IMR-90 (cell line): ENCODE measurements around the gene NXPH4. TPM values are rescaled to one million over a fixed set of nuclear protein-coding genes. Genes with fewer than 3 reads are reported as not detected.

ENCODE experiments used
- ATAC-seq: fragments of 200-7000 bp; cut with Tn5 transposase; 2 replicates; pipeline ENCODE4 v1.9.1; 2020; ENCODE audit warnings: low read depth, mild to moderate bottlenecking, moderate library complexity
- BruUV-seq: library from RNA; stranded (reverse); fragments of 400-500 nt; replicated peaks from 2 replicates; lab custom pipeline; 2021; lab: Mats Ljungman, UMichigan
- CTCF ChIA-PET: fragments of 300-600 bp; formaldehyde crosslinking; extraction: SDS; loops from one replicate; lab custom pipeline; 2021; ENCODE audit warnings: antibody characterized with exemption; lab: Yijun Ruan, JAX
- POLR2A ChIA-PET: fragments of 300-600 bp; sonication (Branson Sonifier 250); formaldehyde crosslinking; loops from one replicate; lab custom pipeline; 2022; ENCODE audit warnings: antibody characterized with exemption; ENCODE audit not compliant: unreplicated experiment; lab: Charles Lee
- DNase-seq: peaks from one replicate; pipeline ENCODE4 v3.0.0; 2013
- H2AFZ ChIP-seq: replicated peaks from 2 replicates; pipeline ENCODE3; 2013; ENCODE audit warnings: low read length, mild to moderate bottlenecking; ENCODE audit not compliant: poor library complexity
- H2AK5ac ChIP-seq: 2 replicates; pipeline ENCODE4 v1.6.1; 2013; ENCODE audit warnings: low read depth, low read length, inconsistent platforms
- H2AK9ac ChIP-seq: replicated peaks from 2 replicates; pipeline ENCODE3; 2013; ENCODE audit warnings: mild to moderate bottlenecking, low read depth, low read length, moderate library complexity; ENCODE audit not compliant: poor library complexity
- H2BK120ac ChIP-seq: 2 replicates; pipeline ENCODE4 v1.6.1; 2013; ENCODE audit warnings: low read depth, low read length, inconsistent platforms
- H2BK15ac ChIP-seq: 3 replicates; pipeline ENCODE4 v1.6.1; 2013; ENCODE audit warnings: low read depth, low read length, inconsistent platforms
- H2BK20ac ChIP-seq: 2 replicates; pipeline ENCODE4 v1.6.1; 2013; ENCODE audit warnings: low read depth, mild to moderate bottlenecking, inconsistent platforms, low read length, moderate library complexity
- H2BK5ac ChIP-seq: 2 replicates; pipeline ENCODE4 v1.6.1; 2013; ENCODE audit warnings: mild to moderate bottlenecking, low read depth, low read length, inconsistent platforms; ENCODE audit not compliant: poor library complexity, severe bottlenecking
- H3K14ac ChIP-seq: replicated peaks from 2 replicates; pipeline ENCODE4 v1.6.1; 2013; ENCODE audit warnings: low read depth, low read length, inconsistent platforms
- H3K18ac ChIP-seq: 2 replicates; pipeline ENCODE4 v1.6.1; 2013; ENCODE audit warnings: low read depth, low read length, control low read depth
- H3K23ac ChIP-seq: 2 replicates; pipeline ENCODE4 v1.6.1; 2013; ENCODE audit warnings: low read depth, low read length, inconsistent platforms
- H3K27ac ChIP-seq: 2 replicates; pipeline ENCODE4 v1.5.1; 2013; ENCODE audit warnings: mild to moderate bottlenecking, control low read depth, low read length; ENCODE audit not compliant: insufficient read depth
- H3K27me3 ChIP-seq: 2 replicates; pipeline ENCODE4 v1.6.1; 2013; ENCODE audit warnings: low read length; ENCODE audit not compliant: control insufficient read depth, insufficient read depth
- H3K36me3 ChIP-seq: 2 replicates; pipeline ENCODE4 v1.6.1; 2013; ENCODE audit warnings: low read length, mixed read lengths; ENCODE audit not compliant: control insufficient read depth, insufficient read depth
- H3K4ac ChIP-seq: 2 replicates; pipeline ENCODE4 v1.6.1; 2013; ENCODE audit warnings: low read depth, low read length, inconsistent platforms
- H3K4me1 ChIP-seq: 2 replicates; pipeline ENCODE4 v1.6.1; 2013; ENCODE audit warnings: low read length, mixed read lengths; ENCODE audit not compliant: control insufficient read depth, insufficient read depth
- H3K4me2 ChIP-seq: 2 replicates; pipeline ENCODE4 v1.6.1; 2013; ENCODE audit warnings: low read depth, mild to moderate bottlenecking, control low read depth, low read length, moderate library complexity
- H3K4me3 ChIP-seq: 2 replicates; pipeline ENCODE4 v1.5.1; 2013; ENCODE audit warnings: low read depth, mild to moderate bottlenecking, control low read depth, low read length, moderate library complexity; ENCODE audit not compliant: insufficient read depth
- H3K56ac ChIP-seq: 2 replicates; pipeline ENCODE4 v1.6.1; 2013; ENCODE audit warnings: low read length, inconsistent platforms; ENCODE audit not compliant: insufficient read depth; ENCODE audit errors: extremely low read depth
- H3K79me1 ChIP-seq, 2 experiments: 2 replicates each; pipeline ENCODE4 v1.6.1; 2013; ENCODE audit warnings: low read length in 2 of 2, inconsistent platforms in 1 of 2, low read depth in 1 of 2
- H3K9ac ChIP-seq: 2 replicates; pipeline ENCODE4 v1.6.1; 2013; ENCODE audit warnings: low read depth, low read length, control low read depth
- H3K9me1 ChIP-seq: 2 replicates; pipeline ENCODE4 v1.6.1; 2013; ENCODE audit warnings: low read length, inconsistent platforms; ENCODE audit not compliant: insufficient read depth
- H3K9me3 ChIP-seq: 2 replicates; pipeline ENCODE4 v1.6.1; 2013; ENCODE audit warnings: low read length; ENCODE audit not compliant: control insufficient read depth, insufficient read depth
- H4K20me1 ChIP-seq: 2 replicates; pipeline ENCODE4 v1.6.1; 2013; ENCODE audit warnings: low read length, inconsistent platforms; ENCODE audit not compliant: insufficient read depth
- H4K5ac ChIP-seq: 2 replicates; pipeline ENCODE4 v1.6.1; 2013; ENCODE audit warnings: mild to moderate bottlenecking, low read depth, low read length, control low read depth
- H4K8ac ChIP-seq, 2 experiments: 2 replicates each; pipeline ENCODE4 v1.6.1; 2013; ENCODE audit warnings: low read depth in 2 of 2, low read length in 2 of 2, control low read depth in 1 of 2, inconsistent platforms in 1 of 2
- H4K91ac ChIP-seq: 2 replicates; pipeline ENCODE4 v1.6.1; 2013; ENCODE audit warnings: low read depth, low read length, inconsistent platforms; ENCODE audit not compliant: insufficient read depth
- CEBPB ChIP-seq: IDR thresholded peaks from 2 replicates; pipeline ENCODE4 v1.6.1; 2012; ENCODE audit warnings: low read depth, low read length, improper control_type of control experiment
- CHD1 ChIP-seq: IDR thresholded peaks from 2 replicates; pipeline ENCODE4 v1.6.1; 2012; ENCODE audit warnings: low read depth, low read length, improper control_type of control experiment
- FOS ChIP-seq: fragments of 150-350 bp; IDR thresholded peaks from 2 replicates; pipeline ENCODE4 v1.6.1; 2016; ENCODE audit warnings: low read depth, low read length
- MAFK ChIP-seq: IDR thresholded peaks from 2 replicates; pipeline ENCODE4 v1.6.1; 2012; ENCODE audit warnings: low read depth, low read length, improper control_type of control experiment
- MXI1 ChIP-seq: IDR thresholded peaks from 2 replicates; pipeline ENCODE4 v1.6.1; 2012; ENCODE audit warnings: low read depth, mild to moderate bottlenecking, low read length, moderate library complexity, borderline replicate concordance
- NFE2L2 ChIP-seq: fragments of 150-350 bp; IDR thresholded peaks from 2 replicates; pipeline ENCODE4 v1.6.1; 2016; ENCODE audit warnings: low read depth, mild to moderate bottlenecking, low read length
- RCOR1 ChIP-seq: IDR thresholded peaks from 2 replicates; pipeline ENCODE4 v1.6.1; 2012; ENCODE audit warnings: mild to moderate bottlenecking, low read length, improper control_type of control experiment; ENCODE audit not compliant: insufficient replicate concordance
- WGBS, 2 experiments: methylation state at CpG; one replicate each; pipeline versions ENCODE4 v1.1.5 to v1.1.7; 2013; ENCODE audit warnings: missing lambda C conversion rate in 2 of 2; ENCODE audit not compliant: insufficient read length in 1 of 2; ENCODE audit errors: extremely low coverage in 2 of 2; 5-methylcytosine and 5-hydroxymethylcytosine counted together
- dilution Hi-C: fragments of 300-500 bp; cut with HindIII; formaldehyde crosslinking; loops from one replicate; pipeline ENCODE4 v1.14.3; 2018; ENCODE audit warnings: low sequenced_read_pairs; ENCODE audit not compliant: unreplicated experiment
- in situ Hi-C: fragments of 300-500 bp; cut with MboI; formaldehyde crosslinking; loops from 3 replicates; pipeline ENCODE4 v1.14.3; 2019; ENCODE audit warnings: low sequenced_read_pairs, inconsistent platforms, mixed read lengths
- intact Hi-C: fragments of 100-400 bp; cut with micrococcal nuclease; formaldehyde crosslinking; loops from 2 replicates; pipeline ENCODE4 v1.10.0; 2022
- polyA plus RNA-seq, 3 experiments: library from polyadenylated mRNA; depleted of rRNA; stranded (reverse); fragments of >200 nt; gene quantifications; 2 replicates each; pipeline ENCODE4 v1.2.3, GENCODE V29; 2012; ENCODE audit warnings: low replicate concordance in 1 of 3
- total RNA-seq: library from RNA; depleted of rRNA; stranded (reverse); fragments of >200 nt; gene quantifications from 2 replicates; pipeline ENCODE4 v1.2.3, GENCODE V29; 2012
- TF ChIP-seq, protein P1 (sequence below): fragments of 150-350 bp; IDR thresholded peaks from 2 replicates; pipeline ENCODE4 v1.6.1; 2017; ENCODE audit warnings: mild to moderate bottlenecking, antibody characterized with exemption, low read length, low read depth
- TF ChIP-seq, protein P2 (sequence below): conservative IDR thresholded peaks from 2 replicates; pipeline ENCODE4 v1.5.1; 2012; ENCODE audit warnings: mild to moderate bottlenecking, low read depth, low read length, improper control_type of control experiment

The NXPH4 gene
- total and polyA plus RNA-seq, 2 of the 4 experiments (the other 2 are of a cell fraction), result 0.36 to 3.8 TPM

DNA sequence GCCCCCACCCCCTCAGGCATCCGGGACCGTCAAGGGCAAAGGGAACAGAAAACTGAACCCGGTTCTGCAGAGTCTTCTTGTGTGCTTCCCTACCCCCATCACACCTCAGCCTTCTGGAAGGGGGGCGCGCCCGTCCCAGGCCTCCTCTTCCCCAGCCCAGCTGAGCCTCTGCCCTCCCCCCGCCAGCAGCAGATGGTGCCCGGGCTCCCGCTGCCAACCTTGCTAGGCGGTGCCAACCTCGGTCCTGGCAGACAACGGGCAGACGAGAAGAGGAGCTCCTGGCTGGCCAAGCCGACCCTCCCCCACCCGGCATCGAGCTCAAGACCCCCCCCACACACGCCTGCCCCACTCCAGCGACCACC lies 25.7 kb downstream of the NXPH4 start:
- Histone ChIP-seq H3K36me3 (no peaks in the 10 kb centered on the region), H2AK5ac (no peak overlapping the region), H2BK15ac (no peak overlapping the region), H4K20me1 (peaks cover 35% of the 10 kb centered on the region; the same call in 1 of the 2 replicates), H3K14ac (no peak overlapping the region), H2AK9ac (no peak overlapping the region), H3K4me3 (no peak overlapping the region), H3K23ac (no peak overlapping the region), H3K4me1 (peaks cover 17% of the 10 kb centered on the region), H4K5ac (no peak overlapping the region), H3K27ac (no peak overlapping the region), H3K4ac (no peak overlapping the region), H4K8ac (no peak overlapping the region), H3K4me2 (no peak overlapping the region; the same call in 1 of the 2 replicates), H3K9me1 (0 out of 2 replicates have a peak, but pooled peaks cover 7% of the 10 kb centered on the region), H3K79me1 (peaks cover 0 to 10% of the 10 kb centered on the region in 2 experiments; a peak in 1 of 4 replicates), H2BK20ac (no peak overlapping the region), H3K27me3 (peaks cover 6% of the 10 kb centered on the region; the same call in 1 of the 2 replicates), H3K9me3 (no peaks in the 10 kb centered on the region), H2BK5ac (no peak overlapping the region), H2BK120ac (no peak overlapping the region), H4K91ac (no peak overlapping the region), H3K18ac (no peak overlapping the region), H3K9ac (no peak overlapping the region), H3K56ac (no peak overlapping the region), H2AFZ (no peak overlapping the region)
- in situ Hi-C loops, result no loop called here
- no peak for TF ChIP-seq CHD1
- no peak for TF ChIP-seq MXI1
- TF ChIP-seq, protein P1, sequence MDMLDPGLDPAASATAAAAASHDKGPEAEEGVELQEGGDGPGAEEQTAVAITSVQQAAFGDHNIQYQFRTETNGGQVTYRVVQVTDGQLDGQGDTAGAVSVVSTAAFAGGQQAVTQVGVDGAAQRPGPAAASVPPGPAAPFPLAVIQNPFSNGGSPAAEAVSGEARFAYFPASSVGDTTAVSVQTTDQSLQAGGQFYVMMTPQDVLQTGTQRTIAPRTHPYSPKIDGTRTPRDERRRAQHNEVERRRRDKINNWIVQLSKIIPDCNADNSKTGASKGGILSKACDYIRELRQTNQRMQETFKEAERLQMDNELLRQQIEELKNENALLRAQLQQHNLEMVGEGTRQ, result no peak
- TF ChIP-seq, protein P2, sequence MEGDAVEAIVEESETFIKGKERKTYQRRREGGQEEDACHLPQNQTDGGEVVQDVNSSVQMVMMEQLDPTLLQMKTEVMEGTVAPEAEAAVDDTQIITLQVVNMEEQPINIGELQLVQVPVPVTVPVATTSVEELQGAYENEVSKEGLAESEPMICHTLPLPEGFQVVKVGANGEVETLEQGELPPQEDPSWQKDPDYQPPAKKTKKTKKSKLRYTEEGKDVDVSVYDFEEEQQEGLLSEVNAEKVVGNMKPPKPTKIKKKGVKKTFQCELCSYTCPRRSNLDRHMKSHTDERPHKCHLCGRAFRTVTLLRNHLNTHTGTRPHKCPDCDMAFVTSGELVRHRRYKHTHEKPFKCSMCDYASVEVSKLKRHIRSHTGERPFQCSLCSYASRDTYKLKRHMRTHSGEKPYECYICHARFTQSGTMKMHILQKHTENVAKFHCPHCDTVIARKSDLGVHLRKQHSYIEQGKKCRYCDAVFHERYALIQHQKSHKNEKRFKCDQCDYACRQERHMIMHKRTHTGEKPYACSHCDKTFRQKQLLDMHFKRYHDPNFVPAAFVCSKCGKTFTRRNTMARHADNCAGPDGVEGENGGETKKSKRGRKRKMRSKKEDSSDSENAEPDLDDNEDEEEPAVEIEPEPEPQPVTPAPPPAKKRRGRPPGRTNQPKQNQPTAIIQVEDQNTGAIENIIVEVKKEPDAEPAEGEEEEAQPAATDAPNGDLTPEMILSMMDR, result no peak
- no peak for TF ChIP-seq NFE2L2
- no peak for TF ChIP-seq FOS
- TF ChIP-seq CEBPB, result no peak
- TF ChIP-seq RCOR1, result no peak
- TF ChIP-seq MAFK, result no peak
- CTCF ChIA-PET, result interaction anchor here (0.6 to 5.8 kb wide), 8 partner anchors 12 to 515 kb away, joined by 3 to 47 read pairs (median 4); partner anchors contain the start of gene SHMT2
- DNase-seq (no peak), ATAC-seq (no peak)
- BruUV-seq, result no TSS peak
- 0% methylated on average over 1 of the region's 18 CpGs; no CpG with 5 or more reads in 1 of the 2 experiments for WGBS, 2 experiments
- POLR2A ChIA-PET, result no interaction called here
- intact Hi-C loops, result loop anchor here (5.0 kb wide), 1 partner anchor 130 kb away; the partner anchor contains the start of gene STAT6
- dilution Hi-C loops, result no loop called here
